GM19035 (cell line): Measurements from ENCODE around the gene TRABD.

Experiments
- ATAC-seq: cut with Tn5 transposase; IDR thresholded peaks from one replicate; pipeline ENCODE4 v1.9.1; 2021; ENCODE audit not compliant: unreplicated experiment

The TRABD gene

GRCh38 chr22:50173311-50173982, 12.3 kb upstream of the TRABD start:
- no peak for ATAC-seq

GRCh38 chr22:50173983-50174355, 11.7 kb upstream of the TRABD start:
- ATAC-seq: no peak

GRCh38 chr22:50174382-50175190, 11.1 kb upstream of the TRABD start:
- ATAC-seq: no peak

GRCh38 chr22:50175191-50175461, 10.6 kb upstream of the TRABD start:
- ATAC-seq: no peak

GRCh38 chr22:50175921-50176849, 9.5 kb upstream of the TRABD start:
- ATAC-seq: no peak

- ATAC-seq: no peak
These were observed 8.7 kb upstream of the TRABD start for GRCh38 chr22:50176850-50177536.

- ATAC-seq: no peak
These were observed 7.9 kb upstream of the TRABD start for GRCh38 chr22:50177537-50178470.

- ATAC-seq: no peak
These were observed 7.2 kb upstream of the TRABD start for GRCh38 chr22:50178471-50178864.

GRCh38 chr22:50178871-50179869, 6.5 kb upstream of the TRABD start:
- no peak for ATAC-seq

GRCh38 chr22:50179937-50180726, 5.6 kb upstream of the TRABD start:
- no peak for ATAC-seq

GRCh38 chr22:50180727-50181521, 4.8 kb upstream of the TRABD start:
- ATAC-seq: no peak

GRCh38 chr22:50182176-50183081, 3.3 kb upstream of the TRABD start:
- no peak for ATAC-seq

GRCh38 chr22:50183141-50183971, 2.4 kb upstream of the TRABD start:
- ATAC-seq: no peak

- no peak for ATAC-seq
These were observed 1.5 kb upstream of the TRABD start for GRCh38 chr22:50184004-50184901.
